Measurements from ENCODE around the gene IRS1. TPM values are rescaled to one million over a fixed set of nuclear protein-coding genes. Genes with fewer than 3 reads are reported as not detected.

The IRS1 gene
- total RNA-seq, 3 donors from 2014 or later = 8.1 to 29.0 (median 13.5) TPM

- intact Hi-C loops (cut with DNase I, micrococcal nuclease) = no loop called here
- TF ChIP-seq CTCF (IDR thresholded peaks at IDR 0.05) = no peak
- no peaks in the 10 kb centered on the region for H3K9me3 ChIP-seq
- H3K4me3 ChIP-seq = no peak overlapping the region
- H3K36me3 ChIP-seq (ENCODE audit: low read depth) = no peaks in the 10 kb centered on the region
- DNase-seq = no peak
- ATAC-seq = no peak
- H3K4me1 ChIP-seq (ENCODE audit: low read depth) = peaks cover 16% of the 10 kb centered on the region
Observed at GRCh38 chr2:226788064-226788463, 11.6 kb downstream of the IRS1 start.

- H3K4me1 ChIP-seq (ENCODE audit: low read depth) = peaks cover 5% of the 10 kb centered on the region
- H3K9me3 ChIP-seq = no peaks in the 10 kb centered on the region
- no peak for ATAC-seq
- TF ChIP-seq CTCF (IDR thresholded peaks at IDR 0.05) = no peak
- no peak overlapping the region for H3K4me3 ChIP-seq
- DNase-seq = no peak
- no peaks in the 10 kb centered on the region for H3K36me3 ChIP-seq (ENCODE audit: low read depth)
- intact Hi-C loops (cut with DNase I, micrococcal nuclease) = no loop called here
Observed at GRCh38 chr2:226783885-226784284, 15.7 kb downstream of the IRS1 start.

GRCh38 chr2:226782092-226782713 lies 17.4 kb downstream of the IRS1 start:
- no peak for TF ChIP-seq CTCF (IDR thresholded peaks at IDR 0.05)
- no peaks in the 10 kb centered on the region for H3K36me3 ChIP-seq (ENCODE audit: low read depth)
- H3K4me1 ChIP-seq (ENCODE audit: low read depth) = no peaks in the 10 kb centered on the region
- no peak overlapping the region for H3K4me3 ChIP-seq
- intact Hi-C loops (cut with DNase I, micrococcal nuclease) = no loop called here
- no peaks in the 10 kb centered on the region for H3K9me3 ChIP-seq
- no peak for ATAC-seq
- no peak for DNase-seq

GRCh38 chr2:226780431-226780830 lies 19.2 kb downstream of the IRS1 start:
- H3K4me1 ChIP-seq (ENCODE audit: low read depth) = no peaks in the 10 kb centered on the region
- no peaks in the 10 kb centered on the region for H3K9me3 ChIP-seq
- intact Hi-C loops (cut with DNase I, micrococcal nuclease) = no loop called here
- H3K36me3 ChIP-seq (ENCODE audit: low read depth) = no peaks in the 10 kb centered on the region
- no peak for TF ChIP-seq CTCF (IDR thresholded peaks at IDR 0.05)
- no peak overlapping the region for H3K4me3 ChIP-seq
- DNase-seq = no peak
- no peak for ATAC-seq

- no peak overlapping the region for H3K4me3 ChIP-seq
- ATAC-seq = no peak
- H3K36me3 ChIP-seq (ENCODE audit: low read depth) = no peaks in the 10 kb centered on the region
- no peak for TF ChIP-seq CTCF (IDR thresholded peaks at IDR 0.05)
- no peaks in the 10 kb centered on the region for H3K9me3 ChIP-seq
- intact Hi-C loops (cut with DNase I, micrococcal nuclease) = no loop called here
- peaks cover 19% of the 10 kb centered on the region for H3K4me1 ChIP-seq (ENCODE audit: low read depth)
- no peak for DNase-seq
Observed at GRCh38 chr2:226777611-226778010, 22.0 kb downstream of the IRS1 start.

- Histone ChIP-seq H3K4me1 (ENCODE audit: low read depth) (peaks cover 33% of the 10 kb centered on the region), H3K4me3 (no peak overlapping the region), H3K36me3 (ENCODE audit: low read depth) (no peaks in the 10 kb centered on the region), H3K9me3 (no peaks in the 10 kb centered on the region)
- ATAC-seq (no peak), DNase-seq (no peak)
- TF ChIP-seq CTCF (IDR thresholded peaks at IDR 0.05) = no peak
- intact Hi-C loops (cut with DNase I, micrococcal nuclease) = no loop called here
Observed at GRCh38 chr2:226776104-226776503, 23.5 kb downstream of the IRS1 start.
